NCI-H128 (cell line): ENCODE measurements around the gene PITPNM1.

Experiments used
- DNase-seq: peaks from one replicate; lab custom pipeline; 2025; ENCODE audit not compliant: unreplicated experiment; lab: John Stamatoyannopoulos, UW

Gene PITPNM1

DNA sequence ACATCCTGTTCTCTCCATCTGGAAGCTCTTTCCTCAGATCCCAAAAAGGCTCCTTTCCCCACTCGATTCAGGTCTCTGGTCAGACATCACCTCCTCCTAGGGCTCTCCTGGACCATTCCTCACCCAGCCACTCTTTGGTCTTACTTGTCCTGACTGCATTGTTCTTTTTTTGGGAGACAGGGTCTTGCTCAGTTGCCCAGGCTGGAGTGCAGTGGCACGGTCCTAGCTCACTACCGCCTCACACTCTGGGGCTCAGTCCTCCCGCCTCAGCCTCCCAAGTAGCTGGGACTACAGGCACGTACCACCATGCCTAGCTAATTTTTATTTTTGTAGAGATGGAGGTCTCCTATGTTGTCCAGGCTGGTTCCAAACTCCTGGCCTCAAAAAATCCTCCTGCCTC is 59.6 kb downstream of the PITPNM1 start:
- DNase-seq, result no peak

DNA sequence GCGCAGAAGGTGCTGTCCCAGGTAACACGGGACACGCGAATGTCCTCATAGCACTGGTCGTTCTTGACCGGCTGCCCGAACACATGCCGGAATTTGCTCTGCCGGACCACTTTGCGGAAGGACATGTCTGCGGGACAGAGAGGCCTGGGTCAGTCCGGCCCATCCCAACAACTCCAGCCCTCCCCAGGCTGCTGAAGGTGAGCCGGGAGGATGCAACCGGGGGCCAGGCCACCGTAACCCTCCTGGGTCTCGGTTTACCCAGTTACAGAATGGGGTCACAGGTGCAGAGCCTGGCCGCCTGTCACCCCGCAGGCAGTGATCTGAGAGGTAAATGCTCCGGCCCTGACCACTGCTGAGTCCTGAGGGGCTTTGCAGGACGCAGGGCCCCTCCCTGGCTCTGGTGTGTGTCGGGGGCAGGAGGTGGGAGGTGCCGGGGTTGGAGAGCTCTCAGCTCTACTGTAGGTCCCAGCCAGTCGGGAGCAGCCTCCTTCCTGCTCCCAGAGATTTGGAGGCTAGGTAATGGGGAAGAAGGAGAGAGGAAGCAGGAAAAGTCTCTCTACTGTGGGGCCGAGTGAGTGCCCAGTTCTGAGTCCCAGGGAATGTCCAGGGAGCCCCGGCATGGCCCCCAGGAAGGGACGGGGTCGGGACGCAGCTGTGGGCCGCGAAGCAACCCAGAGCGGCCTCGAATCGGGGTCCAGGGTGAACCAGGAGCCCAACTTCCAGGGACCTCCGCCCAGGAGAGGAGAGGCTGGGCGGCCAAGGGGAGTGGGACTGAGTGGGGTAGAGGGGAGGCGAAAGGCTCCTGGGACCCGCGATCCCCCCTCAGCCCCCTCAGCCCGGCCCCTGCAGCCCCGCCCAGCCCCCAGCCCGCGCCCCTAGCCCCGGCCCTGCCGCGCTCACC is 62.4 kb downstream of the PITPNM1 start:
- DNase-seq, result no peak
